Suprapubic skin (tissue), 4 donors: Measurements from ENCODE around the gene PPP4C. TPM values are rescaled to one million over a fixed set of nuclear protein-coding genes. Genes with fewer than 3 reads are reported as not detected.

ENCODE experiments used
- DNase-seq, 2 donors: peaks; one replicate each; pipeline ENCODE4 v3.0.0-alpha.2; 2019; ENCODE audit warnings: low spot score in 2 of 2
- H3K27ac ChIP-seq: fragments of 200-600 bp; sonication (generic); one replicate; pipeline ENCODE4 v1.5.1; 2019
- H3K27me3 ChIP-seq: fragments of 200-600 bp; sonication (generic); one replicate; pipeline ENCODE4 v1.5.1; 2019
- H3K36me3 ChIP-seq: fragments of 200-600 bp; sonication (generic); one replicate; pipeline ENCODE4 v1.5.1; 2019
- H3K4me1 ChIP-seq: fragments of 200-600 bp; sonication (generic); one replicate; pipeline ENCODE4 v1.5.1; 2019
- H3K4me3 ChIP-seq: fragments of 200-600 bp; sonication (generic); one replicate; pipeline ENCODE4 v1.5.1; 2019; ENCODE audit warnings: mild to moderate bottlenecking
- H3K9me3 ChIP-seq: fragments of 200-600 bp; sonication (generic); one replicate; pipeline ENCODE4 v1.5.1; 2019
- CTCF ChIP-seq, 2 donors: fragments of 200-600 bp in 1 of 2; fragments of 450-650 bp in 1 of 2; sonication (generic) in 1 of 2; IDR thresholded peaks; one replicate each; pipeline ENCODE4 v1.5.1; 2016 to 2019; ENCODE audit warnings: antibody characterized with exemption in 2 of 2, mild to moderate bottlenecking in 1 of 2, moderate library complexity in 1 of 2
- EP300 ChIP-seq: sonication (generic); formaldehyde crosslinking; IDR thresholded peaks from one replicate; pipeline ENCODE4 v1.6.1; 2017; ENCODE audit warnings: antibody characterized with exemption
- POLR2A ChIP-seq, 2 donors: fragments of 450-650 bp; IDR thresholded peaks; one replicate each; pipeline ENCODE4 v1.6.1; 2017; ENCODE audit warnings: antibody characterized with exemption in 2 of 2, mild to moderate bottlenecking in 2 of 2, moderate library complexity in 2 of 2
- POLR2AphosphoS5 ChIP-seq, 3 donors: sonication (generic); formaldehyde crosslinking; IDR thresholded peaks; one replicate each; pipeline ENCODE4 v1.6.1; 2017; ENCODE audit warnings: antibody characterized with exemption in 3 of 3
- WGBS: methylation state at CpG from one replicate; pipeline ENCODE4 v1.1.5; 2018; 5-methylcytosine and 5-hydroxymethylcytosine counted together
- total RNA-seq, 4 donors: library from RNA; depleted of rRNA; stranded (reverse); fragments of >200 nt; gene quantifications; one replicate each; pipeline ENCODE4 v1.1.0, GENCODE V29; 2016

Gene PPP4C
- total RNA-seq, 4 donors from 2014 or later = 52.0 to 66.0 (median 61.2) TPM

GRCh38 chr16:30030011-30030685 is 45.6 kb upstream of the PPP4C start:
- Histone ChIP-seq H3K36me3 (no peaks in the 10 kb centered on the region), H3K4me3 (no peak overlapping the region), H3K27ac (no peak overlapping the region), H3K27me3 (peaks cover 92% of the 10 kb centered on the region), H3K4me1 (peaks cover 8% of the 10 kb centered on the region), H3K9me3 (no peaks in the 10 kb centered on the region)
- TF ChIP-seq CTCF (IDR thresholded peaks at IDR 0.05) = no peak
- no peak for TF ChIP-seq POLR2A (IDR thresholded peaks at IDR 0.05)
- no peak for TF ChIP-seq EP300
- no peak for TF ChIP-seq POLR2AphosphoS5 (IDR thresholded peaks at IDR 0.05)
- DNase-seq = no peak
- WGBS = 31% methylated on average over 23 of the region's 23 CpGs

GRCh38 chr16:30030841-30031413 is 44.9 kb upstream of the PPP4C start, which contains the start of gene TLCD3B:
TLCD3B (minus strand) TSS chr16:30031271; CDS start chr16:30030527, 744 bp downstream.
- TF ChIP-seq POLR2A (IDR thresholded peaks at IDR 0.05) (no peak), EP300 (no peak), POLR2AphosphoS5 (IDR thresholded peaks at IDR 0.05) (no peak), CTCF (IDR thresholded peaks at IDR 0.05) (no peak)
- Histone ChIP-seq H3K27ac (no peak within 1 kb of the TSS), H3K4me3 (no peak within 1 kb of the TSS), H3K27me3 (peaks cover 88% of the 10 kb centered on the region), H3K36me3 (no peaks in the 10 kb centered on the region), H3K4me1 (peaks cover 8% of the 10 kb centered on the region), H3K9me3 (no peaks in the 10 kb centered on the region)
- 4% methylated on average over 24 of the region's 27 CpGs for WGBS
- DNase-seq = no peak

GRCh38 chr16:30031477-30031918 is 44.3 kb upstream of the PPP4C start:
- TF ChIP-seq CTCF (IDR thresholded peaks at IDR 0.05) (no peak), POLR2A (IDR thresholded peaks at IDR 0.05) (no peak), POLR2AphosphoS5 (IDR thresholded peaks at IDR 0.05) (no peak), EP300 (no peak)
- Histone ChIP-seq H3K27me3 (peaks cover 82% of the 10 kb centered on the region), H3K36me3 (no peaks in the 10 kb centered on the region), H3K4me3 (no peak overlapping the region), H3K9me3 (no peaks in the 10 kb centered on the region), H3K4me1 (peaks cover 8% of the 10 kb centered on the region), H3K27ac (no peak overlapping the region)
- DNase-seq = no peak
- WGBS = 19% methylated on average over 5 of the region's 11 CpGs

- Histone ChIP-seq H3K36me3 (no peaks in the 10 kb centered on the region), H3K4me3 (no peak overlapping the region), H3K27ac (no peak overlapping the region), H3K9me3 (no peaks in the 10 kb centered on the region), H3K4me1 (peaks cover 8% of the 10 kb centered on the region), H3K27me3 (peaks cover 76% of the 10 kb centered on the region)
- DNase-seq = no peak
- TF ChIP-seq POLR2AphosphoS5 (IDR thresholded peaks at IDR 0.05) = no peak
- peak; percentile 22 to 62 for TF ChIP-seq CTCF (IDR thresholded peaks at IDR 0.05)
- 28% methylated on average over 12 of the region's 12 CpGs for WGBS
These were observed 43.5 kb upstream of the PPP4C start for GRCh38 chr16:30032083-30032819.

GRCh38 chr16:30033270-30033669 is 42.5 kb upstream of the PPP4C start:
- Histone ChIP-seq H3K27ac (no peak overlapping the region), H3K36me3 (no peaks in the 10 kb centered on the region), H3K4me1 (peaks cover 8% of the 10 kb centered on the region), H3K27me3 (peaks cover 68% of the 10 kb centered on the region), H3K4me3 (no peak overlapping the region), H3K9me3 (no peaks in the 10 kb centered on the region)
- DNase-seq = no peak
- WGBS = 77% methylated on average over 7 of the region's 7 CpGs
- TF ChIP-seq EP300 (no peak), POLR2A (IDR thresholded peaks at IDR 0.05) (no peak)
